HG02943 (cell line): Measurements from ENCODE around the gene PDZD7.
"Not testable (repeated sequence)": the region's sequence is repeated elsewhere in the genome, so short reads cannot be mapped to it uniquely, and the experiment has no call there.

ENCODE experiments used
- ATAC-seq: cut with Tn5 transposase; IDR thresholded peaks from one replicate; pipeline ENCODE4 v1.9.1; 2021; ENCODE audit warnings: mild to moderate bottlenecking, low read depth, moderate library complexity; ENCODE audit not compliant: unreplicated experiment

The PDZD7 gene

DNA sequence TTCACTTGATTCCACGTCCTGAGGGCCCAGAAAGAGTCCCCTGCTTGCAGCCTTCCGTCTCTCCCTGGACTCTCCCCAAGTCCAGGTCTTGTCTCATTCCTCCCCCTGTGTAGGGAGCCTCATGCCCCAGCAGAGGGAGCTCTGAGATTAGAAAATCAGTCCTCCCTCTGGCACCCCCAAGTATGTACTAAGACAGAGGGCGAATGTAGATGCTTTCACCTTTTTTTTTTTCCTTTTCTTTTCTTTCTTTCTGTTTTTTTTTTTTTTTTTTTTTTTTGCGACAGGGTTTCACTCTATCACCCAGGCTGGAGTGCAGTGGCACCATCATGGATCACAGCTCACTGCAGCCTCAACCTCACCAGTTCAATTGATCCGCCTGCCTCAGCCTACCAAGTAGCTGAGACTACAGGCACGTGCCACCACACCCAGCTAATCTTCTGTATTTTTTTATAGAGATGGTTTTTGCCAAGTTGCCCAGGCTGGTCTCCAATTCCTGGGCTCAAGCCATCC lies 10.4 kb upstream of the PDZD7 start:
- peak; percentile 60 for ATAC-seq

DNA sequence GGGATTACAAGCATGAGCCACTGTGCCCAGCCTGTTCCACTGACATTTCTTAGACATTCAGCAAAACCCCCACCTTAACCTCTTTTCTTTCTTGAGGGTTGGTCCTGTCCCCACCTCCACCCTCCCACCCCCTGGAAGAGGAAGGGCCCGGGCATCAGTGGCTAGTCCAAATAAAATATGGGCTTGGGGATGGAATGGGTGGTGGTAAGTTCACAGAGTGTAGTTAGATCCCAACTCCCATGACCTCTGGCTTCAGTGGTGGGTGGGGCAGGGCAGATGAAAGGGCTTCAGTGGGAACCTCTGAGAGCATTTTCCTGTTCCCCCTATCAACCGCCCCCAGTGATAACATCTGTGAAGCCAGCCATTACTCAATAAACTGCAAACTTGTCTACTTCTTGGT lies 9.9 kb upstream of the PDZD7 start:
- ATAC-seq: no peak

DNA sequence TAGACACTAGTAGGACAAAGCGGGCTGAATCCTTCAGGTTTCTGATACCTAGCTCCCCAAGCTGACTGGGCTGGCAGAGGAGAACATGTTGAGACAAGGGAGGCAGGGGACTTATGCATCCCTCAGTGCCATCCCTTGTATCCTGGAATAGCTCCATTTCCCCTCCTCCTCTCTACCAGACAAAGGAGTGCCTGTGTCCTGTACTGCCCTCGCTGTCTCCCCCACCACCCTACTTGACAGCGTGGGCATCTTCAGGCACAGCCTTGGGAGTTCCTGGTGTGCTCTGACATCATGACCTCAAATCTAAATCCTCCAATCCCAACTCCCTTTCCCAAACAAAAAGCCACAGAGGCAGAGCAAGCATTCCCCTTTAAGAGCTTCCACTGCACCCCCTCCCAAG lies 9.1 kb upstream of the PDZD7 start:
- no peak for ATAC-seq

DNA sequence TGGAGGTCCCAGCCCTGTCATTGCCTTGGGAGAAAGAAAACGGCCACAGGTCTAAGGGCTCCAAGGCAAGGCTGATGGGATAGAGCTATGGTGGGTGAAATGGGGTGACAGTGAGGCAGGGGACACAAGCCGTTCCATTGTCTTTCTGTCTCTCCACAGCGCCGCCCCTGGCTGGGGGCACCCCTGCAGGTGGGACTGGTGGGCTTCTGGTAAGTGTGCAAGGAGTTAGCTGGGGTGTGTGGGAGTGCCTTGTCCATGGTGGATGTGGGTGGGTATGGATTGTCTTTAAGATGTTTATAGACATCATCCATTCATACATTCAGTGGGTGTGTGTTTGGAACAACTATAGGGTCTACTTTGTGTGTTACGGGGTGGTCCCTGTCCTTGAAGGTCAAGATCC lies 7.6 kb upstream of the PDZD7 start:
- ATAC-seq: no peak

DNA sequence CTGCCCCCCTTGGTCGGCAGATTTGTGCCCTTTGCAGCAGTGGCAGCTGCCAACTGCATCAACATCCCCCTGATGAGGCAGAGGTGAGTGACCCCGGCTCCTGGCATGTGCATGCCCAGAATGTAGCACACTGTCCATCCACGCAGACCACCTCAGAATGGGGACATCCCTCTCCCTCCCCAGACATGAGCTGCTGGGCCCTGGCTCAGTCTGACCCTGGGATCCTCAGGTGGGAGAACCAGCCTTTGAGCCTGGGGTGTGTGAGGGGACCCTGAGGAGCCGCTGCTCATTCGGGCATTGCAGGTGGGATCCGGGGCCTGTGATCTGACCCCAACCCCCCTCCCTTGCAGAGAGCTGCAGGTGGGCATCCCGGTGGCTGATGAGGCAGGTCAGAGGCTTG lies 5.8 kb upstream of the PDZD7 start:
- no peak for ATAC-seq

DNA sequence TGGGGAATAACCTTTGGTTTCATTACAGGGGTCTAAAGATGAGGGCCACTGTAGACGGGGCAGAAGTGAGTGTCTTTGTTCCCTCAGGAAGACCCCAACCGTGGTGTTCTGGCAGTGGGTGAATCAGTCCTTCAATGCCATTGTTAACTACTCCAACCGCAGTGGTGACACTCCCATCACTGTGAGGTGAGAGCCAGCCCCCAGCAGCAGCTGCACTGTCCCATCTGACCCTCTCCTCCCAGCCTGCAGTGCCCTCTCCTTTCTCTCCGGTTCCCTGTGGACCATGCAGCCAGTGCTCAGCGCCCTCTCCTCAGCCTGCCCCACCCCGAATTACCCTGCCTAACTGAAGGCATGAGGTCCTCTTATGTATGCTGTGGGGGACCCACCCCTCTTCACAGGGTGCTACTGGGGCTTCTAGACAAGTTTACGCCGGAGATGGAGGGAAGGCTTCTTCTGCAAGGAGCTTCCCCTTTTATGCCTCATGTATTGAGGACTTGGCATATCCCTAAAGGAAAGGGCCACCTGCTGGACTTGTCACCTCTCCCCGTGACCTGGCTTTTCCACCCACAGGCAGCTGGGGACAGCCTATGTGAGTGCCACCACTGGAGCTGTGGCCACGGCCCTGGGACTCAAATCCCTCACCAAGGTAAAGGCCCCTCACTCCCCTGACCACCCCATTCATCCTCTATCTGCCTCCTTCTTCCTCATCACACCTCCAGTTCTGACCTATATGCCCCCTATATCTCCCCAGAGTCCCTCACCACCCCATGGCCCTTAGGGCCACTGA lies 5.2 kb upstream of the PDZD7 start:
- no peak for ATAC-seq

DNA sequence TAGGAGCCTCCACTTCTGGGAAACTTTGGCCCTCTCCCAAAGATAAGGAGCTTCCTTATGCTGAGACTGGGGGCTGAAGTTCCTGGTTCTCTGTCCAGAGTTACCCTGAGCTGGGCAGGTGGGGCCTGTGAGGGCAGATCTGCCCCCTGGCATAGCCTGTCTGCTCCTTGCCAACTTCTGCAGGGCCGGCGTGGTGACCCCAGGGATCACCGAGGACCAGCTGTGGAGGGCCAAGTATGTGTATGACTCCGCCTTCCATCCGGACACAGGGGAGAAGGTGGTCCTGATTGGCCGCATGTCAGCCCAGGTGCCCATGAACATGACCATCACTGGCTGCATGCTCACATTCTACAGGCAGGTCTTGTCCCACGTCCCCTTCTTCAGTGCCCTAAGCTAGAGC lies 4.4 kb upstream of the PDZD7 start:
- ATAC-seq: no peak

DNA sequence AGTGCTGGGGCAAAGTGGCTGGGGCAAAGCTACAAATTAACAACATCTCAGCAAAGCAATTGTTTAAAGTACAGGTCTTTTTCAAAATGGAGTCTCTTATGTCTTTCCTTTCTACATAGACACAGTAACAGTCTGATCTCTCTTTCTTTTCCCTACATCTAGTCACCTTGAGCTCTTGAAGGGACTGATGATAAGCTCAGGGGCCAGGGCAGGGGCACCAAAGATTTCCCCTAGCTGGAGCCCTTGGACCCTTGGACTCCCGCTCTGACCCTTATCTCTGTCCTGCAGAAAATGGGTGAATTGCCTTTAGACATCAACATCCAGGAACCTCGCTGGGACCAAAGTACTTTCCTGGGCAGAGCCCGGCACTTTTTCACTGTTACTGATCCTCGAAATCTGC lies 3.5 kb upstream of the PDZD7 start:
- ATAC-seq: not testable (repeated sequence)

DNA sequence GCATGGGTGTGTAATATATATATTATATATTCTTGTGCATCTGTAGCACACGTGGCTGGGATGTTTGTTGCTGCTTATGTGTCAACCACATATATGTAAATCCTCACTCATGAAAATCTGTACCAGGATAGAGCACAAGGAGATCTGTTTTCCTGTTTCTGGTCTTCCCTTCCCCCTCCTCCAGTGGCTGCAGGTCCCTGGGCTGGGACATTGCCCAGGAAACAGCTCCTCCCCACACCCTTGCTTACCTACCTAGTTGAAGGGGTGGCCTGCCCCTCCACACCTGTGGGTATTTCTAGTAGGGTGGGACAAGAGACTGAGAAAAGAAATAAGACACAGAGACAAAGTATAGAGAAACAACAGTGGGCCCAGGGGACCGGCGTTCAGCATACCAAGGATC lies 2.3 kb upstream of the PDZD7 start:
- no peak for ATAC-seq

DNA sequence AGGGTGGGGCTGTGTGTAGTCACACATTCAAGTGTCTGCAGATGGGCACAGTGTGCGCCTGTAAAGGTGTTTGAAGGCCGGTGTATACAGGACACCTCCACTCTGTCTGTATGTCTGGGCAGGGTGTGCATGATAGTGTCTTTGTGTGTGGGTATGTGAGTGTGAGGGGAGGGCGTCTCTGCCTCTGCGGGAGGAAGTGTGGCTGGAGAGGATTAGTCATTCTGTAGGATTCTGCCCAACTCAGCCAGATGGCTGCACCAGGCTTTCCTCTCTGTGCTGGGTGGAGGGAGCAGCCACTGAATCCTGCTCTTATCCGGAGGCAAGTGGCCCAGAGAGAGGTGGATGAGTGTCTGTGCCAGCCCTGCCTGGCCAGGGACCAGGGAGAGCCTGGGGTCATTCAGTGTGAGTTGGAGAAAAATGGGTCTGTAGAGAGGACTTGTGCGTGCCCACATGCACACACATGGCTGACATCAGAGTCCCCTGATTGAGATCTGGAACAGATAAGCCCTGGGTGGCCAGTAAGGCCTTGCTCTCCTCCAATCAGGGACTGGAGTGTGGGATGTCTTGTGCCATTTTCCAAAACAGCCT lies 1.8 kb upstream of the PDZD7 start:
- ATAC-seq: no peak

DNA sequence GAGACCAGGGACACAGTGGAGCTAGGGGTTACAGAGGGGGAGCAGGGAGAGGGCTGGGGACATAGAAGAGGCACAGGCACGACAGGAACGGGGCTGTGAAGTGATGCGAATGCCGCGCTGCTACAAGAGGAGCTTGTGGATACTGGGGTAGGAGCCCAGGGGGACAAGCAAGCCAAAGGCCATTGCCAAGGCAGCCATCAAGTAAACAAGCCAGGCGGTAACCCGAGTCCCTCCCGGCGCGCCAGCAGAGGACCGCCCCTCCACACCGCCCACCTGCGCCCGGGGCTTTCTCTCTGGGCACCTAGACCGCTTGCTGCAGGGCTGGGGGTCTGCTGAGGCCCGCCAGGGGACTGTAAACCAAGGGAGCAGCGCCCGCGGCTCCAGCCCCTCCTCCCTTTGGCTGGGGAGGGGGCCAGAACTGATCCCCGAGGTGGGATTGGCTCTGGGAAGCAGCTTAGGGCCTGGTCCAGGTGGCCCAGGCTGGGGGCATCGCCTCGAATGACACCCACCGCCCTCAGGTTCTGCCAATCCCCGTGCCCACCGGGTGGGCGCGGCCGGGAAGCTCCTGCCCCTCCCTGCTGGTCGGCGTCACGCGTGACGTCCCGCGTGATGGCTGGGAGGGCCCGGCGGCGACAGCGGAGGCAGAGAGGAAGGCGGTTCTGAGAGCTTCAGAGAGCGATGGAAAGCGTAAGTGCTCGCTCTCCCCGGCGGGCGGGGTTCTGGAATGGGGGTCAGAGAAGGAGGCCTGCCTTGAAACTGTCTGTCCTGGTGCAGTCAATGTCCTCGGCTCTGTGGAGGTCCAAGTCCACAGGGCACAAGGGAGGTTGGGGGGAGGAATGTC lies 1.1 kb upstream of the PDZD7 start:
- no peak for ATAC-seq

DNA sequence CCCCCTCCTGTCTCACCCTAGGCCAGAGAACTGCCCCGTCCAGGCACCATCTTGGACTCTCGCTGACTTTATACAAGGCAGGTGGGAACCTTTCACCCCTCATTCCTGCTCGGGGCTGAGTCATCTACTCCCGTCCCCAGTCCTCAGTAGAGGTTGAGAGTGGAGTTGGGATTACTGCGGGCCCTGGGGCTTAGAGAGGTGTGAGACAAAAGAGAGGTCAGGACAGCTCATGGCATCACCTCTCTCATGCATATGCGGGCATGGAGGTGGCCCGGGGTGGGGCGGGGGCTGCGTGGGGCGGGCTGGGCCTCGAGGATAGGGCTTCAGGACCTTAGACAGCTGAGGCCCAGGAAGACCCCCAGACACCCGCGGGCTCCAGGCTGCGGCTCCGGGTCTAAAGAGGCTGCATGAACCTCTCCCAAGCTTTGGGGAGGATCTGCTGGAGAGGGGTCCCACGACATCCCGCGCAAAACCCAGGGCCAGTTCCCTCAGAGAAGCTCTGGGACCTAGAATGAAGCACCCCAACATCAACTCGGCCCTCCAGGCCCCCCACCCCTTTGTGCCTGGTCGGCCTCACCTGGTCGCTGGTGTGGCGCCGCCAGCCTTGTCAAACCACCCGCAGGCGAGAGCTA lies 317 bp downstream of the PDZD7 start:
- no peak for ATAC-seq

DNA sequence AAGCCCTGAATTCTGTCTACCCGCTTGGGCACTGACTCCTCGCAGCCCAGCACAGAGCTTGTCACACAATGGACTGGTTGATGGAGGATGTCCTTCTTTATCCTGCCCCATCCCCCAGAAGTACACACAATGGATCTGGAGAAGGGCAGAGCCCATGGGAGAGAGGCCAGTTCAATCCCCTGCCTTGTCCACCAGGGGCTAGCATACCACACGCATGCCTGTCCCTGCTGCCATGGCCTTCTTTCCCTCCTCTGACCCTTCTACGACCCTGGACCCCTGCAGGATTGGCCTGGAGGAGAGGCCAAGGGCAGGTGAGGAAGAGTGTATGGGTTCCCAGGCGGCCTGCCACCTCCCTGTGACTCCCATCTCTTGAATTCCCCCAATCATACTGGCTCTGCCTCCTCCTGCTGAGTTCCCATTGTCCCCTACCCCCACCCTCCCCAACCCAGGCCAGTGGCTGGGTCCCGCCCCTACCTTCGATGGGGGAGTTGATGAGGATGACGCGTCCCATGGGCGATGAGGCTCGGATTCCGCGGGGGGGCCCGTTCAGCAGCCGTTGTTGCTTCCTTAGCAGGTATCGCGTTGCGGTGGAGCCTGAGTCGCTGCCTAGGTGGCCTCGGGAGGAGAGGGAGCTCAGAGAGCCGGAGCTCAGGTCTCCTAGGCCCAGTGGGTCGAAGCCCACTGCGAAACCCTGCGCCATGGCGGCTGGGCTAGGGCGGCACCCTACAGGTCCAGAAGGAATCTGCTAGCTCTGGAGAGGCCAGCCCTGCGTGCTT lies 1.2 kb downstream of the PDZD7 start:
- no peak for ATAC-seq

DNA sequence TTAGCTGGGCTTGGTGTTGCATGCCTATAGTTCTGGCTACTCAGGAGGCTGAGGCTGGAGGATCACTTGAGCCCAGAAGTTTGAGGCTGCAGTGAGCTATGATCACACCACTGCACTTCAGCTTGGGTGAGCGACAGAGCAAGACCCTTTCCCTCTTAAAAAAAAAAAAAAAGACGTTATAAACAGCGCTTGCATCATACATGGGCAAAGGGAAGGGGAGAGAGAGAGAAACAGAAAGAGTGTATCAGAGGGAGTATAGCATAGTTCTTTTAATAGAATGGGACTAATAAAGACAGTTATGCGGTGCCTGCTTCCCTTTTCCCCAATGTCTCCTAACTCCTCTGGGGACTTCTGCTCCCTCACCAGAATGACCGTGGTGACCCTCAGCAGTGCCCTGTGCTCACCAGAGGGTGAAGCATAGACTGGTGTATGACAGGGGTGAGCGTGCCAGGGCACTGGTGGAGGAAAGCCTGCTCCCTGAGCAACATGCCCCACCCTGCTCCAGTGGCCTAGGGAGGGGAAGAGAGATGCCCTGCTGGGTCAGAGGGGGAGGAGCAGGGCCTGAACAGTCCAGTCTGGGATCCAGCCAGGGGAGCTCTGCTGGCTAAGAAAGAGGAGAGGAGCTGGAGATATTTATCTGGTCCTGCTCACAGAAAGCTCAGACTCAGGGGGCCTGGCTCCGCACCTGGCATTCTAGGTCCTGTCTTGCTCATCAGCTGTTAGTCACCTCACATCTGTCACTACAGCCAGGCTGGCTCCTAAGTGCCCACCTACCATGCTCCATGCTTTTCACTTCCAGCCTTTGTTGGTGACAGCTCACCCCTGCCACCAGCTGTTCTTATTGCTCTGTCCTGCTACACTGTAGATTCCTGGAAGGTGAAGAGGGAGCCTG lies 2.2 kb downstream of the PDZD7 start:
- no peak for ATAC-seq

DNA sequence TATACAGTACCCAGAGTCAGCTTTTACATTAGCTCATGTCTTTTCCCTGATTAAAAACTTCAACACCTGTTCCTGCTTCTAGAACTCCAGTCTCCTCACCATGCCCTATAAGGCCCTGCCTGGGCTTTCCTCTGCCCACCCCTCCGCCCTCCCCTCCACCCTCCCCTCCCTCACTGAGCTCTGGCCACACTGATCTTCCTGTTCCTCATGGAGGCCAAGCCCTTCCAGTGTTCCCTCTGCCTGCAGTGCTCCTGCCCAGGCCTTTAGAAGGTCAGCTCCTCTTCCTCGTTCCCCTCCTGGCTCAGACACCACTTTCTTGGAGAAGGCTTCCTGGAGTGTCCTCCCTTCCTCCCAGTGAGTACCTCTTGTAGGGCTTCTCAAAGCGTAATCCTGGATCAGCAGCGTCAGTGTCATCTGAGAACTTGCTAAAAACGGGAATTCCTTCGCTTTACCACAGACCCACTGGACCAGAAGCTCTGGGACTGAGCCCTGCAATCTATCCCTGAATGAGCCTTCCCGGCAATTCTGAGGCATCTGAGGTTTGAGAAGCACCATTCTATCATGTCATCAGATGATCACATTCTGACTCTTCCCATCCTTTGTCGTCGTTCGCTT lies 3.7 kb downstream of the PDZD7 start:
- ATAC-seq: no peak

DNA sequence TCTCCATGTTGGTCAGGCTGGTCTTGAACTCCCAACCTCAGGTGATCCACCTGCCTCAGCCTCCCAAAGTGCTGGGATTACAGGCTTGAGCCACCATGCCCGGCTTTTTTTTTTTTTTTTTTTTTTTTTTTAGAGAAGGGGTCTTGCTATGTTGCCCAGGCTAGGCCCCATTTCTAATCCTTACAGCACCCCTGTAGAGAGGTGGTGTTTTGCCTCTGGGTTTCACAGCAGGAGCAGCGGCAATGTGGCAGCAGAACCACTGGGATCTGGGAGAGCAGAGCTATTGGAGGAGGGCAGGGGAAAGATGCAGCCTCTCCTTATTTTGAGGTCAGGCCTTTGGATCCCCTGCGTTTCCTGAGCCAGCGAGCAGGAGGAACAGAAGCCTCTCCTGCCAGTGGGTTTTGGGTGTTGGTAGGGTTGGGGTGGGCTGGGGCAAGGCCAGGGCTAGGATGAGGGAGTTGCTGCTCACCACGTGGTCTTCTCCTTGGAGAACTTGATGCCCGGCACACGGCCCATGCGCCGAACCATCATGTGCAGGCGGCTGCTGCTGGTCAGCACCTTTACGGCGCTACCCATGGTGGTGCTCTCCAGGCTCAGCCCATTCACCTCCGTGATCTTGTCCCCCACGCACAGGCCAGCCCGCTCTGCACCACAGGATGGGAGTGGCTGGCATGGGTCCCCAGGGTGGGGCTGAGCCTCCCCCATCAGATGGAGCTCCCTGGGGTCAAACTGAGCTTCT lies 7.8 kb downstream of the PDZD7 start:
- ATAC-seq: no peak

DNA sequence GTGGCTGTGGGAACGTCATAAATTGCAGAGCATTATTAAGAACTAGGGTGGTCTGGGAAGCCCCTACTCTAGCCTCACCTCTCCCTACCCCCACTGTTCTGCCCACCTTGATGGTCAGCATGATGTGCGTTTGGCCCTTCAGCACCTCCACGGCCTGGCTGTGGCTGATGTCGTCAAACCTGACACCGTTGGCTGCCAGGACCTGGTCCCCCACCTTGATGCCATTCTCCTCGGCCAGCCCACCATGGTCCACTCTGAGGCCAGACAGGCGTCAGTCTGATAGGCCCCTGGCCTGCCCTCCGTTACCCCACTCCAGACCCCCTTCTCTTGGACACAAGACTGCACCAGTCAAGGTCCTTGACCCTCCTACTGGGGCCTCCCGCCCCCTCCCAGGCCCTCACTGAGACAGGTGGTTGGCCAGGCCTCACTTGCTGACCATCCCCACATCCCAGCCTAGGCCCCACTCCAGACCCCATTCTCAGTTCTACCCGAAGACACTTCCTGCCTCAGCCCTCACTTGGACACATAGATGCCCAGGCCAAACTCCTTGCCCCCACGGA lies 9.2 kb downstream of the PDZD7 start:
- ATAC-seq: no peak

DNA sequence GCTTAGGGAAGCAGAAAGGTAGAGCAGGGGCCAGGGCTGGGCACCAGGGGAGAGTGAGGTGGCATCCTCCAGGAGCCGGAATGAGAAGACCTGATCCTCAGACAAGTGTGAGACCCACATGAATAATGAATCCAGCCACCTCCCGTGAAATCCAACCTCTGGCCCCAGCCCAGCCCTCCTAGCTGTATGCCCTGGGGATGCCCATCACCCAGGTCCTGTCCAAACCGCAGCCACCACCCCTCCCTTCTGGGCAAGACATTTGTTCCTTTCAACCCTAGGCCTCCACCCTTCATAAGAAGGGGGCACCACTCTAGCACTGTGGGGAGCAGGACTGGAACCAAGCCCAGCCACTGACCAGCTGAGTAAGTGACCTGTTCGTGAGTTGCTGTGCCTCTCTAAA lies 9.7 kb downstream of the PDZD7 start:
- no peak for ATAC-seq
